Natural killer cell (primary cell): ENCODE data around the gene TOMM40L. TPM values are rescaled to one million over a fixed set of nuclear protein-coding genes. Genes with fewer than 3 reads are reported as not detected.

Experiments
- ATAC-seq, 3 donors: fragments of 150-1000 bp in 2 of 3; fragments of 200-7000 bp in 1 of 3; cut with Tn5 transposase; 1 replicate in 1 of 3; 2 replicates in 2 of 3; pipeline ENCODE4 v1.10.0; 2021; ENCODE audit warnings: mild to moderate bottlenecking in 2 of 3, moderate library complexity in 2 of 3
- DNase-seq, 2 donors: peaks; one replicate each; pipeline versions ENCODE4 v3.0.0 to v3.0.0-alpha.2; 2013 to 2021; ENCODE audit warnings: mixed read lengths in 1 of 2
- H3K27ac ChIP-seq: one replicate; pipeline ENCODE4 v1.5.1; 2013; ENCODE audit warnings: mild to moderate bottlenecking, low read length
- H3K27me3 ChIP-seq: one replicate; pipeline ENCODE4 v1.6.1; 2013; ENCODE audit warnings: low read length; ENCODE audit not compliant: control insufficient read depth, insufficient read depth
- H3K36me3 ChIP-seq: one replicate; pipeline ENCODE4 v1.6.1; 2013; ENCODE audit warnings: low read length; ENCODE audit not compliant: control insufficient read depth, insufficient read depth
- H3K4me1 ChIP-seq: one replicate; pipeline ENCODE4 v1.6.1; 2013; ENCODE audit warnings: low read length; ENCODE audit not compliant: control insufficient read depth, insufficient read depth
- H3K4me3 ChIP-seq: one replicate; pipeline ENCODE4 v1.5.1; 2013; ENCODE audit warnings: low read length
- H3K9me3 ChIP-seq: one replicate; pipeline ENCODE4 v1.6.1; 2013; ENCODE audit warnings: low read length; ENCODE audit not compliant: control insufficient read depth, insufficient read depth
- H3K27ac Mint-ChIP-seq, 2 donors: one replicate each; pipeline ENCODE4 v1.8.0; 2022; ENCODE audit warnings: mild to moderate bottlenecking in 2 of 2, mixed read lengths in 2 of 2, moderate library complexity in 1 of 2
- H3K27me3 Mint-ChIP-seq, 2 donors: one replicate each; pipeline ENCODE4 v1.8.0; 2022; ENCODE audit warnings: low read depth in 2 of 2, mixed read lengths in 2 of 2
- H3K36me3 Mint-ChIP-seq: one replicate; pipeline ENCODE4 v1.8.0; 2022; ENCODE audit warnings: mixed read lengths
- H3K4me1 Mint-ChIP-seq, 2 donors: one replicate each; pipeline ENCODE4 v1.8.0; 2022; ENCODE audit warnings: mixed read lengths in 2 of 2
- H3K4me3 Mint-ChIP-seq: one replicate; pipeline ENCODE4 v1.8.0; 2022; ENCODE audit warnings: mild to moderate bottlenecking, moderate library complexity, mixed read lengths
- H3K9me3 Mint-ChIP-seq, 2 donors: one replicate each; pipeline ENCODE4 v1.8.0; 2022; ENCODE audit warnings: mixed read lengths in 2 of 2
- CTCF ChIP-seq: fragments of 200-600 bp; IDR thresholded peaks from one replicate; pipeline ENCODE4 v1.8.0; 2022; ENCODE audit warnings: antibody characterized with exemption
- WGBS: methylation state at CpG from one replicate; pipeline ENCODE4 v1.1.7; 2013; ENCODE audit warnings: missing lambda C conversion rate; ENCODE audit not compliant: insufficient coverage; 5-methylcytosine and 5-hydroxymethylcytosine counted together
- intact Hi-C: fragments of 100-400 bp; cut with micrococcal nuclease; formaldehyde crosslinking; loops from one replicate; pipeline ENCODE4 v1.14.2; 2022
- total RNA-seq, 4 donors: library from RNA; stranded (reverse); fragments of 120-200 nt in 1 of 4; gene quantifications; one replicate each; pipeline versions ENCODE4 v1.2.3 to v1.2.4, GENCODE V29; 2013 to 2022

Gene TOMM40L
- total RNA-seq, 3 donors from 2014 or later (not counting 1 experiment from before 2014, with no cell fraction given) = 16.6 to 23.6 (median 22.8) TPM

GRCh38 chr1:161196111-161196510 is 29.7 kb upstream of the TOMM40L start:
- no peak for TF ChIP-seq CTCF
- Histone ChIP-seq H3K27me3 (no peaks in the 10 kb centered on the region), H3K27ac (peak overlapping the region; percentile 60), H3K9me3 (no peaks in the 10 kb centered on the region), H3K4me3 (no peak overlapping the region), H3K4me1 (peaks cover 63% of the 10 kb centered on the region), H3K36me3 (no peaks in the 10 kb centered on the region)
- H3K4me3 Mint-ChIP-seq = no peak overlapping the region
- no peaks in the 10 kb centered on the region for H3K36me3 Mint-ChIP-seq
- ATAC-seq = no peak
- H3K9me3 Mint-ChIP-seq = no peaks in the 10 kb centered on the region
- H3K27ac Mint-ChIP-seq = peak overlapping the region; percentile 82 to 92
- peaks cover 28 to 74% of the 10 kb centered on the region in 2 donors for H3K4me1 Mint-ChIP-seq
- H3K27me3 Mint-ChIP-seq = no peaks in the 10 kb centered on the region
- intact Hi-C loops = no loop called here
- 99% methylated on average over 7 of the region's 7 CpGs for WGBS
- DNase-seq = no peak

GRCh38 chr1:161196521-161197451 is 29.1 kb upstream of the TOMM40L start:
- DNase-seq = no peak
- intact Hi-C loops = no loop called here
- H3K4me1 ChIP-seq = peaks cover 69% of the 10 kb centered on the region

GRCh38 chr1:161197560-161198193 is 28.2 kb upstream of the TOMM40L start:
- no peaks in the 10 kb centered on the region for H3K27me3 Mint-ChIP-seq
- Histone ChIP-seq H3K27ac (no peak overlapping the region), H3K4me1 (peaks cover 66% of the 10 kb centered on the region)

More at GRCh38 chr1:161196521-161197451, 29.1 kb upstream of the TOMM40L start:
- TF ChIP-seq CTCF = no peak
- no peaks in the 10 kb centered on the region for H3K36me3 Mint-ChIP-seq
- no peak overlapping the region for H3K27ac ChIP-seq
- WGBS = 89% methylated on average over 26 of the region's 27 CpGs
- H3K9me3 Mint-ChIP-seq = no peaks in the 10 kb centered on the region
- ATAC-seq = no peak
- H3K27me3 Mint-ChIP-seq = no peaks in the 10 kb centered on the region
- H3K4me3 Mint-ChIP-seq = no peak overlapping the region
- no peaks in the 10 kb centered on the region for H3K9me3 ChIP-seq
- no peaks in the 10 kb centered on the region for H3K27me3 ChIP-seq
- peak overlapping the region in 1 of 2 donors; percentile 92 for H3K27ac Mint-ChIP-seq
- H3K4me1 Mint-ChIP-seq = peaks cover 33 to 79% of the 10 kb centered on the region in 2 donors
- no peak overlapping the region for H3K4me3 ChIP-seq
- H3K36me3 ChIP-seq = no peaks in the 10 kb centered on the region

More at GRCh38 chr1:161197560-161198193, 28.2 kb upstream of the TOMM40L start:
- intact Hi-C loops = no loop called here
- no peaks in the 10 kb centered on the region for H3K36me3 ChIP-seq
- no peaks in the 10 kb centered on the region for H3K36me3 Mint-ChIP-seq
- WGBS = 95% methylated on average over 11 of the region's 11 CpGs
- H3K4me3 Mint-ChIP-seq = no peak overlapping the region
- H3K9me3 Mint-ChIP-seq = no peaks in the 10 kb centered on the region
- DNase-seq (no peak), ATAC-seq (no peak)
- no peak for TF ChIP-seq CTCF
- H3K27ac Mint-ChIP-seq = no peak overlapping the region
- H3K4me3 ChIP-seq = no peak overlapping the region
- H3K4me1 Mint-ChIP-seq = peaks cover 26 to 72% of the 10 kb centered on the region in 2 donors
- H3K9me3 ChIP-seq = no peaks in the 10 kb centered on the region
- no peaks in the 10 kb centered on the region for H3K27me3 ChIP-seq
